Panc1 (cell line): ENCODE measurements around the gene IKBKG. TPM values are rescaled to one million over a fixed set of nuclear protein-coding genes. Genes with fewer than 3 reads are reported as not detected.
A peak's percentile ranks its signal among the peaks of the same experiment; 100 is the strongest.

Experiments used
- ATAC-seq: fragments of 200-7000 bp; cut with Tn5 transposase; 2 replicates; pipeline ENCODE4 v1.9.1; 2020; ENCODE audit warnings: mild to moderate bottlenecking, moderate library complexity
- BruUV-seq: library from RNA; stranded (reverse); fragments of 400-500 nt; replicated peaks from 2 replicates; lab custom pipeline; 2021; lab: Mats Ljungman, UMichigan
- CTCF ChIA-PET: fragments of 300-600 bp; sonication (Branson Sonifier 250); formaldehyde crosslinking; loops from one replicate; lab custom pipeline; 2022; ENCODE audit warnings: antibody characterized with exemption; lab: Charles Lee
- POLR2A ChIA-PET: fragments of 300-600 bp; sonication (Branson Sonifier 250); formaldehyde crosslinking; loops from one replicate; lab custom pipeline; 2022; ENCODE audit warnings: antibody characterized with exemption; lab: Charles Lee
- DNase-seq: peaks from one replicate; pipeline ENCODE4 v3.0.0-alpha.2; 2010; ENCODE audit warnings: low read depth, low spot score
- H3K27ac ChIP-seq: 2 replicates; pipeline ENCODE4 v1.5.1; 2011; ENCODE audit warnings: mild to moderate bottlenecking, low read length, inconsistent platforms
- H3K27me3 ChIP-seq: fragments of 200-500 bp; sonication (Bioruptor generic); 2 replicates; pipeline ENCODE4 v1.6.0; 2014; ENCODE audit warnings: low read length, inconsistent platforms; ENCODE audit not compliant: control insufficient read depth, insufficient read depth
- H3K36me3 ChIP-seq: fragments of 200-500 bp; sonication (Bioruptor generic); 2 replicates; pipeline ENCODE4 v1.5.1; 2014; ENCODE audit warnings: inconsistent platforms, mild to moderate bottlenecking, low read length, moderate library complexity; ENCODE audit not compliant: control insufficient read depth, insufficient read depth
- H3K4me1 ChIP-seq: 2 replicates; pipeline ENCODE4 v1.5.1; 2011; ENCODE audit warnings: inconsistent platforms, mild to moderate bottlenecking, low read length, moderate library complexity; ENCODE audit not compliant: control insufficient read depth, insufficient read depth
- H3K4me3 ChIP-seq, 2 experiments: 2 replicates each; pipeline ENCODE4 v1.5.1; 2011 to 2012; ENCODE audit warnings: low read depth in 2 of 2, low read length in 2 of 2, mild to moderate bottlenecking in 2 of 2, inconsistent platforms in 1 of 2, moderate library complexity in 1 of 2
- H3K9me3 ChIP-seq: fragments of 200-500 bp; sonication (Bioruptor generic); 2 replicates; pipeline ENCODE4 v1.5.1; 2014; ENCODE audit warnings: low read depth, mild to moderate bottlenecking, inconsistent platforms, low read length, moderate library complexity; ENCODE audit not compliant: control insufficient read depth, insufficient read depth
- CTCF ChIP-seq: fragments of 450-650 bp; IDR thresholded peaks from 2 replicates; pipeline ENCODE4 v1.5.1; 2017; ENCODE audit warnings: mild to moderate bottlenecking
- POLR2AphosphoS5 ChIP-seq: IDR thresholded peaks from 2 replicates; pipeline ENCODE4 v1.6.1; 2012; ENCODE audit warnings: mild to moderate bottlenecking, low read depth, low read length, moderate library complexity
- REST ChIP-seq, 2 experiments: IDR thresholded peaks; 2 replicates each; pipeline ENCODE4 v1.6.1; 2011 to 2012; ENCODE audit warnings: low read depth in 2 of 2, control low read depth in 1 of 2, low read length in 1 of 2, mild to moderate bottlenecking in 1 of 2, moderate library complexity in 1 of 2; ENCODE audit not compliant: insufficient read depth in 1 of 2
- SIN3A ChIP-seq: IDR thresholded peaks from 2 replicates; pipeline ENCODE4 v1.6.1; 2012; ENCODE audit warnings: low read depth, mild to moderate bottlenecking, low read length, moderate library complexity, borderline replicate concordance; ENCODE audit not compliant: insufficient read depth
- TCF7L2 ChIP-seq: IDR thresholded peaks from 2 replicates; pipeline ENCODE4 v1.6.1; 2011; ENCODE audit warnings: mild to moderate bottlenecking, low read depth, low read length, inconsistent platforms
- in situ Hi-C: cut with HindIII; loops from 2 replicates; pipeline ENCODE4 v1.10.0; 2016; ENCODE audit warnings: low sequenced_read_pairs, low pct_unique_long_range_greater_than_20kb
- intact Hi-C: fragments of 100-400 bp; cut with micrococcal nuclease; formaldehyde crosslinking; loops from one replicate; pipeline ENCODE4 v1.10.0; 2022; ENCODE audit not compliant: unreplicated experiment
- total RNA-seq: library from RNA; stranded (reverse); gene quantifications from one replicate; pipeline ENCODE4 v1.2.1, GENCODE V29; 2021; ENCODE audit not compliant: unreplicated experiment

The IKBKG gene
- total RNA-seq, 1 experiment from 2014 or later, result 76.3 TPM

GRCh38 chrX:154600759-154601374, 53.4 kb downstream of the IKBKG start:
- Histone ChIP-seq H3K27me3 (no peaks in the 10 kb centered on the region), H3K27ac (peak overlapping the region; percentile 60), H3K4me3 (no peak overlapping the region), H3K4me1 (peaks cover 15% of the 10 kb centered on the region), H3K9me3 (no peaks in the 10 kb centered on the region), H3K36me3 (no peaks in the 10 kb centered on the region)
- no TSS peak for BruUV-seq
- POLR2A ChIA-PET, result no interaction called here
- intact Hi-C loops (no loop called here), in situ Hi-C loops (no loop called here)
- CTCF ChIA-PET, result no interaction called here
- DNase-seq, result no peak
- ATAC-seq, result 0 out of 2 replicates have a peak, but pooled peaks have one; percentile 9
- TF ChIP-seq CTCF (no peak), REST (IDR thresholded peaks at IDR 0.05; ENCODE audit: insufficient read depth in 1 of 2, low read depth in 2 of 2, low read length in 1 of 2) (no peak), POLR2AphosphoS5 (no peak), SIN3A (no peak), TCF7L2 (no peak)

- 0 out of 2 replicates have a peak overlapping the region, but pooled peaks have one; percentile 18 for H3K27ac ChIP-seq
- no peaks in the 10 kb centered on the region for H3K27me3 ChIP-seq
- no TSS peak for BruUV-seq
- intact Hi-C loops, result no loop called here
- ChIA-PET CTCF (no interaction called here), POLR2A (no interaction called here)
- no peaks in the 10 kb centered on the region for H3K36me3 ChIP-seq
- H3K4me3 ChIP-seq, result no peak overlapping the region
- H3K4me1 ChIP-seq, result peaks cover 15% of the 10 kb centered on the region
- no peak for TF ChIP-seq CTCF
- no peak for TF ChIP-seq SIN3A
- no peaks in the 10 kb centered on the region for H3K9me3 ChIP-seq
- DNase-seq, result no peak
- in situ Hi-C loops, result no loop called here
- no peak for ATAC-seq
Measured at GRCh38 chrX:154602226-154602625, 54.8 kb downstream of the IKBKG start.
